OCI-LY3 (cell line): Measurements from ENCODE around the gene ERBB2.

ENCODE experiments used
- H2AFZ ChIP-seq: fragments of 200-600, 300-600 bp; shearing (Covaris generic); 2 replicates; pipeline ENCODE4 v1.6.0; 2014; ENCODE audit warnings: antibody characterized with exemption, low read depth, low read length
- H3K27ac ChIP-seq: fragments of 200-600, 300-600 bp; sonication (generic); 2 replicates; pipeline ENCODE4 v1.5.1; 2014; ENCODE audit warnings: mild to moderate bottlenecking, low read length, moderate library complexity, mixed read lengths
- H3K27me3 ChIP-seq: fragments of 200-600, 300-600 bp; sonication (generic); 2 replicates; pipeline ENCODE4 v1.6.1; 2014; ENCODE audit warnings: low read depth, low read length, mixed read lengths
- H3K36me3 ChIP-seq: fragments of 200-600, 300-600 bp; sonication (generic); replicated peaks from 2 replicates; pipeline ENCODE3; 2014; ENCODE audit warnings: low read depth, low read length, mixed read lengths
- H3K4me1 ChIP-seq: fragments of 300-600, 200-600 bp; sonication (generic); 2 replicates; pipeline ENCODE4 v1.6.1; 2014; ENCODE audit warnings: low read length, mixed read lengths
- H3K4me2 ChIP-seq: fragments of 200-600, 300-600 bp; sonication (generic); 2 replicates; pipeline ENCODE4 v1.6.1; 2014; ENCODE audit warnings: low read length, mixed read lengths
- H3K4me3 ChIP-seq: fragments of 300-600, 200-600 bp; sonication (generic); 2 replicates; pipeline ENCODE4 v1.5.1; 2014; ENCODE audit warnings: antibody characterized with exemption, mild to moderate bottlenecking, low read length, moderate library complexity
- H3K79me2 ChIP-seq: fragments of 300-600, 200-600 bp; shearing (Covaris generic); 2 replicates; pipeline ENCODE4 v1.6.1; 2014; ENCODE audit warnings: mild to moderate bottlenecking, low read length, mixed read lengths
- H3K9ac ChIP-seq: fragments of 300-600, 200-600 bp; shearing (Covaris generic); 2 replicates; pipeline ENCODE4 v1.6.0; 2014; ENCODE audit warnings: mild to moderate bottlenecking, low read length, moderate library complexity
- H3K9me3 ChIP-seq: fragments of 200-600, 300-600 bp; shearing (Covaris generic); 2 replicates; pipeline ENCODE4 v1.6.1; 2014; ENCODE audit warnings: low read length, mixed read lengths; ENCODE audit not compliant: insufficient read depth
- H4K20me1 ChIP-seq: fragments of 200-600, 300-600 bp; sonication (generic); 2 replicates; pipeline ENCODE4 v1.6.1; 2016; ENCODE audit warnings: low read length, mixed read lengths; ENCODE audit not compliant: insufficient read depth
- CTCF ChIP-seq: fragments of 200-600, 300-600 bp; sonication (generic); IDR thresholded peaks from 2 replicates; pipeline ENCODE4 v1.5.1; 2014; ENCODE audit warnings: antibody characterized with exemption, low read length, low read depth
- EZH2phosphoT487 ChIP-seq: fragments of 200-600 bp; shearing (Covaris generic); IDR thresholded peaks from 2 replicates; pipeline ENCODE4 v1.6.1; 2018; ENCODE audit warnings: antibody characterized with exemption, mixed run types, low read depth

Gene ERBB2

DNA sequence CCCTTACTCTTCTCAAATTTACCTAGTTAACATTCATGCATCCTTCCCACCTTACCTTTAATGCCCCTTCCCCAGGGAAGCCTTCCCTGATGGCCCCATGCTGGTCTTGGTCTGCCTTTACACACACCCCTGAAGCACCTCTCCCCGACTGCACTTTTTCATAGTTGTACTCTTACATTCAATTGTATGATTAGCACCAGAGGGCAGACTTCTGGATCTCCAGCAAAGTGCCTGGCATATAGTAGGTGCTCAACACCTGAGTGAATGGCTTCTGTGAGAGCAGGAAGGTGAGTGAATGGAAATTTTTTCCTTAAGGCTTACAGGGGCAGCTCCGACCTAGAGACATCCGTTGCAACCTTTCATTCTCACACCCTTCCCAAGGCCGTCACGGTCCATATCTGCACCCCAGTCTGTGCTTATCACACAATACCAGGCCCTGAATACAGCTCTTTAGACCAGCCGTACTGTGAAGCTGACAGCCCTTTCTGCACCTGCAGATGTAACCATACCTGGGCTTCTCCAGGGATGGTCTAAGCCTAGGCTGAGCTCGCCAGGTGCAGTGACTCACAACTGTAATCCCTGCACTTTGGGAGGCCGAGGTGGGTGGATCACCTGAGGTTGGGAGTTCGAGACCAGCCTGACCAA, 16.4 kb upstream of the ERBB2 start:
- Histone ChIP-seq H3K4me2 (no peak overlapping the region), H3K4me1 (peaks cover 11% of the 10 kb centered on the region), H3K79me2 (no peaks in the 10 kb centered on the region), H3K9ac (no peak overlapping the region), H3K36me3 (no peaks in the 10 kb centered on the region), H3K4me3 (no peak overlapping the region), H3K27me3 (no peaks in the 10 kb centered on the region), H3K27ac (no peak overlapping the region), H2AFZ (no peak overlapping the region), H3K9me3 (no peaks in the 10 kb centered on the region), H4K20me1 (no peaks in the 10 kb centered on the region)
- no peak for TF ChIP-seq CTCF
- no peak for TF ChIP-seq EZH2phosphoT487

GRCh38 chr17:39684369-39685192, 15.3 kb upstream of the ERBB2 start:
- H4K20me1 ChIP-seq: no peaks in the 10 kb centered on the region
- no peak overlapping the region for H2AFZ ChIP-seq
- H3K4me1 ChIP-seq: peaks cover 20% of the 10 kb centered on the region
- no peak overlapping the region for H3K4me3 ChIP-seq
- no peak overlapping the region for H3K9ac ChIP-seq
- H3K27me3 ChIP-seq: no peaks in the 10 kb centered on the region
- no peak overlapping the region for H3K27ac ChIP-seq
- H3K9me3 ChIP-seq: no peaks in the 10 kb centered on the region
- TF ChIP-seq CTCF (no peak), EZH2phosphoT487 (no peak)
- H3K79me2 ChIP-seq: no peaks in the 10 kb centered on the region; the same call in 1 of the 2 replicates
- no peak overlapping the region for H3K4me2 ChIP-seq
- no peaks in the 10 kb centered on the region for H3K36me3 ChIP-seq

GRCh38 chr17:39687101-39687545, 12.7 kb upstream of the ERBB2 start:
- no peaks in the 10 kb centered on the region; the same call in 1 of the 2 replicates for H3K79me2 ChIP-seq
- no peaks in the 10 kb centered on the region for H3K9me3 ChIP-seq
- peak overlapping the region; percentile 92 for H3K27ac ChIP-seq
- no peak for TF ChIP-seq EZH2phosphoT487
- TF ChIP-seq CTCF: no peak
- no peaks in the 10 kb centered on the region for H3K27me3 ChIP-seq
- H3K4me2 ChIP-seq: peak overlapping the region; percentile 99
- no peaks in the 10 kb centered on the region for H3K36me3 ChIP-seq
- peak overlapping the region; percentile 91 for H3K9ac ChIP-seq
- H3K4me1 ChIP-seq: peaks cover 17% of the 10 kb centered on the region
- H2AFZ ChIP-seq: peak overlapping the region; percentile 52
- H3K4me3 ChIP-seq: peak overlapping the region; percentile 94
- no peaks in the 10 kb centered on the region for H4K20me1 ChIP-seq

DNA sequence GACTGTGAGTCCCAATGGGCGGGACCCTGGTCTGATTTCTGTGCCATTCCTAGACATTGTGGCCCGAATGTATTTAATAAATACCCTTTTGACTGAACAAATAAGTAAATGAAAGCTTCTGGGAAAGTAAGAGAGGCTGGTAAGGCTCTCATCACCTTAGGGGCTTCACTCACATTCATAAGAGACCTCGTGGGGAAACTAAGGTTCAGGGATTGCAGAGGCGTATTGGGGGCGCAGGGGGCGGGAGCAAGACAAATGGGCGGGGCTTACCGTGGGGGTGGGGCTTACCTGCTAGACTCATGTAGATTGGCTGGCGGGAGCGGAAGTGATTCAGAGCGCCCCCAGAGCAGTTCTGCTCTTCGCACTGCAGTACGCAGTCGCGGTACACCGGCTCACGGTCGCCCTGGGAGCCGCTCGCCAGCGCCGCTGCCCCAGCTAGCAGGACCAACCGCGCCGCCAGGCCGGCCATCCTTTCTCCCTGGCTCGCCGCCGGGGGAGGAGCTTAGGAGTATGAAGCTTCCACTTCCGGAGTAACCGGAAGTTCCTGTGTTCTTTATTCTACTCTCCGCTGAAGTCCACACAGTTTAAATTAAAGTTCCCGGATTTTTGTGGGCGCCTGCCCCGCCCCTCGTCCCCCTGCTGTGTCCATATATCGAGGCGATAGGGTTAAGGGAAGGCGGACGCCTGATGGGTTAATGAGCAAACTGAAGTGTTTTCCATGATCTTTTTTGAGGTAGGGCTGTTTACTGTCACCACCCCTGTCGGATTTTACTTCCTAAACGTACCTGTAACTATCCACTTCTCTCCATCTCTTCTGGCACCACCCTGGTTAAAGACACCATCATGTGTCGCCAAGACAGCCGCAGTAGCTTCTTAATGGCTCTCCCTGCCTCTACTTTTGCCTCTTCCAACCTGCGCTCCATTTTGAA, 12.1 kb upstream of the ERBB2 start, which contains the start of gene PGAP3:
PGAP3 (minus strand) TSS at position 512 of the 929 bp plus-strand sequence; CDS start at position 469, 43 bp downstream.
- peak; percentile 15; the same call in 1 of the 2 replicates for TF ChIP-seq CTCF
- TF ChIP-seq EZH2phosphoT487: no peak

More for the DNA sequence above, 12.1 kb upstream of the ERBB2 start, which contains the start of gene PGAP3:
- peaks cover 17% of the 10 kb centered on the region for H3K4me1 ChIP-seq
- no peaks in the 10 kb centered on the region; the same call in 1 of the 2 replicates for H3K79me2 ChIP-seq
- H3K4me2 ChIP-seq: peak within 1 kb of the TSS; percentile 99
- peak within 1 kb of the TSS; percentile 92 for H3K27ac ChIP-seq
- H3K4me3 ChIP-seq: peak within 1 kb of the TSS; percentile 94
- no peaks in the 10 kb centered on the region for H3K27me3 ChIP-seq
- H3K9ac ChIP-seq: peak within 1 kb of the TSS; percentile 91
- H4K20me1 ChIP-seq: no peaks in the 10 kb centered on the region
- H2AFZ ChIP-seq: peak within 1 kb of the TSS; percentile 52
- no peaks in the 10 kb centered on the region for H3K9me3 ChIP-seq
- no peaks in the 10 kb centered on the region for H3K36me3 ChIP-seq
